Pulmonary artery endothelial cell (primary cell): ENCODE data around the gene KRTAP29-1. TPM values are rescaled to one million over a fixed set of nuclear protein-coding genes. Genes with fewer than 3 reads are reported as not detected.
"Not testable (repeated sequence)": the region's sequence is repeated elsewhere in the genome, so short reads cannot be mapped to it uniquely, and the experiment has no call there.

ENCODE experiments used
- DNase-seq: peaks from one replicate; pipeline ENCODE4 v3.0.0-alpha.2; 2011; ENCODE audit warnings: low read depth, low spot score
- total RNA-seq: library from RNA; depleted of rRNA; stranded (reverse); fragments of >200 nt; gene quantifications from 2 replicates; pipeline ENCODE4 v1.2.3, GENCODE V29; 2014

KRTAP29-1 gene, protein sequence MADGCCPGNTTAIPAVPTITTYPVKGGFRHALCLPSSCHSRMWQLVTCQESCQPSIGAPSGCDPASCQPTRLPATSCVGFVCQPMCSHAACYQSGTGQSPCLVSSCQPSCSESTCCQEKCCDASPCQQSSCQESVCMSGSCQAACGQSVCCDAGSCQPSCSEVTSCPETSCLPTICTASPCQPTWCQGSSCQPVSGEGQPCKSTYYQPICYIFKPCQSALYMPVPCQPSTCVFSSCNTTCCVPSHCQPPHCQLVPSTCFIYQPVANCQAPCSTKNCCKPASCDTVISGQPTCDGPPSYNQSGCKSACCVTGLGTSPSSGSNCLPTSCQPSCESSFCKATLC
- not detected in 2 replicates for total RNA-seq

DNA sequence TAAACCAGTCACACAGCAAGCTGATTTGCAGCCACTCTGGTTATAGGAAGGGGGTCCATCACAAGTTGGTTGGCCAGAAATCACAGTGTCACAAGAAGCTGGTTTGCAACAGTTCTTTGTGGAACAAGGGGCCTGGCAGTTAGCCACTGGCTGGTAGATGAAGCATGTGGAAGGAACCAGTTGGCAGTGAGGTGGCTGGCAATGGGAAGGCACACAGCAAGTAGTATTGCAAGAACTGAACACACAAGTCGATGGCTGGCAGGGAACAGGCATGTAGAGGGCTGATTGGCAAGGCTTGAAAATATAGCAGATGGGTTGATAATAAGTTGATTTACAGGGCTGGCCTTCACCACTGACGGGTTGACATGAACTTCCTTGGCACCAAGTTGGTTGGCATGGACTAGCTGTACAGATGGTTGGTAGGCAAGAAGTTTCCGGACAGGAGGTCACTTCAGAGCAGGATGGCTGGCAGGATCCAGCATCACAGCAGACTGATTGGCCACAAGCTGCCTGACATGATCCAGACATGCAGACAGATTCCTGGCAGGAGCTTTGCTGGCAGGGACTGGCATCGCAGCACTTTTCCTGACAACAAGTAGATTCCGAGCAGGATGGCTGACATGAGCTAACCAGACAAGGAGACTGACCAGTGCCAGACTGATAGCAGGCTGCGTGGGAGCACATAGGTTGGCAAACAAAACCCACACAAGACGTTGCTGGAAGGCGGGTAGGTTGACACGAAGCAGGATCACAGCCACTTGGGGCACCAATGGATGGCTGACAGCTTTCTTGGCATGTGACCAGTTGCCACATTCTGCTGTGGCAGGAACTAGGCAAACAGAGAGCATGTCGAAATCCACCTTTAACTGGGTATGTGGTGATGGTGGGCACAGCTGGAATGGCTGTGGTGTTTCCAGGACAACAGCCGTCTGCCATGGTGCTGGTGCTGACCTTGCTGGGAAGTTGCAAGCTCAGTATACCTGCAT lies at the start of gene KRTAP29-1:
Gene KRTAP29-1, minus strand, starts transcription at position 936 of the 986 bp plus-strand sequence. Its CDS starts 0 bp downstream, at position 936.
- no peak for DNase-seq

GRCh38 chr17:41351177-41351576 lies 48.5 kb upstream of the KRTAP29-1 start:
- DNase-seq = no peak

DNA sequence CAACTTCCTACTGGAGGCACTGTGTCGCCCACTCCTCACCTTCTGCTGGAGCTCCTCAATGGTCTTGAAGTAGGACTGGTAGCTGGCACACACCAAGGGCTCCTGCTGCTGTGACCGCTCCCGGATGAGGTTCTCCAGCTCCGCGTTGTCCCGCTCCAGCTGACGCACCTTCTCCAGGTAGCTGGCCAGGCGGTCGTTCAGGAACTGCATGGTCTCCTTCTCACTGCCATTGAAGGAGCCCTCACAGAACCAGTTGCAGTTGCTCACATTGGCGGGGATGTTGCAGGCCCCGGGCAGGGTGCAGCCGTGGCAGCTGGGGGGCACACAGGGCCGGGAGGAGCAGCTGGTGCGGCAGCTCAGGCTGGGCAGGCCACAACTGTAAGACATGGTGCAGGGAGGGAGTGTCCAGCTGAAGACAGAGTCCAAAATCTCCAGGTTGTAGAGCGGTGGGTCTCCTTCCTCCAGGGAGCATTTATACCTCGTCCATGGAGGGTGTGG lies 47.8 kb upstream of the KRTAP29-1 start, which contains the start of gene KRT33A:
Gene KRT33A, minus strand, starts transcription at position 448 of the 498 bp plus-strand sequence. Its CDS starts 61 bp downstream, at position 387.
- not testable (repeated sequence) for DNase-seq

GRCh38 chr17:41347869-41348760 lies 45.5 kb upstream of the KRTAP29-1 start:
- no peak for DNase-seq

DNA sequence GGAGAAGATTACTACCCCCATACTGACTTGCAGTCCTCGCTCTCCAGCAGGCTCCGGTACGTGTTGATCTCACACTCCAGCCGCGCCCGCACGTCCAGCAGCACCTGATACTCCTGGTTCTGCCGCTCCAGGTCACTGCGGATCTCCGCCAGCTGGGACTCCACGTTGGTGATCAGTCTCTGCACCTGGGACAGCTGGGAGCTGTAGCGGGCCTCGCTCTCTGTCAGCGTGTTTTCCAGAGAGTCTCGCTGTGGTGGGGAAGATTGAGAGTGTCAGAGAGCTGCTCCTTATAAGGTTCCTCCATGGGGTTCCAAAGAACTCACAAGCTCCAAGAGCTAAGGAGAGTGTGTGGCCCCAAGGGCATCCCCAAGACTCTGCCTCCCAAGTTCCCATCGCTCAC lies 43.8 kb upstream of the KRTAP29-1 start:
- DNase-seq = not testable (repeated sequence)

- no peak for DNase-seq
These were observed 43.3 kb upstream of the KRTAP29-1 start for GRCh38 chr17:41345992-41346391.

GRCh38 chr17:41343029-41343428 lies 40.4 kb upstream of the KRTAP29-1 start:
- no peak for DNase-seq

DNA sequence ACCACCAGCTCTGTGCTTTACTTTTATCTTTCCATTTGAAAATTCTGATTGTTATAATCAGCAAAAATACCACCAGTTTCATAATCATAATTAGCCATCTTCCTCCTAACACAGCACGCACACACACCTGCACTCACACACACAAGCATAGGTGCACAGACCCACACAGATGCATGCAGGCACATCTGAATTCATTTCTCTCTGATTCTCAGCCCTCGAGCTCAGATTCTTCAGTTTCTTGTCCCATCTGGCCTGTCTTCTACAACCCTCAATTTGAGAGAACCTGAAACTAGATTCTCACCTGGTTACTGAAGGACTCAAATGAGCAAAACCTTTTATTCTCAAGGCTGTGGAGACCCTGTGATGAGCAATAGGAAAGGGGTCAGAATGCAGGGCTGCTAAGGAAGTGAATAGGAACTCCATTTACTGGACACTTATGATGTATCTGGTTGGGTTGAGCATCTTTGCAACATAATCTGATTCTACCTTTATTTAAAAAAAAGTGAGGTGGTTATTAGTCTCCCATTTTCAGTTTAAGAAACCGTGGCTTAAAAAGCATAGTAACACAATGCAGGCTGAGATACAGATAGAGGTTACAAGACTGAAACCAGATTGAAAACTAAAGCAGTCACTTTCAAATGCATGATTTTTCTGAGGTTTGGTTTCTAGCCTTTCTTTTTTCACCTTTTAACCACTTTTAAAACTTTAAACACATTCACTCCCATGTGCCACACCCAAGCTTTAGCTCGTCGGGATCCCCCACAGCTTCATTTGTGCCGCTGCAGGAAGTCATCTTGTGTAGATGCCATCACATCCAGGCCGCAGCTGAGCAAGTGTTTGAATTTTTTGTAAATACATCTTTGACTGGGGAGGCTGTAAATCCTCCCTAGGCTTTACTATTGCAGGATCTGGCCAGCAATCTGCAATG lies 38.5 kb upstream of the KRTAP29-1 start:
- no peak for DNase-seq

GRCh38 chr17:41340494-41340893 lies 37.8 kb upstream of the KRTAP29-1 start:
- DNase-seq = no peak

DNA sequence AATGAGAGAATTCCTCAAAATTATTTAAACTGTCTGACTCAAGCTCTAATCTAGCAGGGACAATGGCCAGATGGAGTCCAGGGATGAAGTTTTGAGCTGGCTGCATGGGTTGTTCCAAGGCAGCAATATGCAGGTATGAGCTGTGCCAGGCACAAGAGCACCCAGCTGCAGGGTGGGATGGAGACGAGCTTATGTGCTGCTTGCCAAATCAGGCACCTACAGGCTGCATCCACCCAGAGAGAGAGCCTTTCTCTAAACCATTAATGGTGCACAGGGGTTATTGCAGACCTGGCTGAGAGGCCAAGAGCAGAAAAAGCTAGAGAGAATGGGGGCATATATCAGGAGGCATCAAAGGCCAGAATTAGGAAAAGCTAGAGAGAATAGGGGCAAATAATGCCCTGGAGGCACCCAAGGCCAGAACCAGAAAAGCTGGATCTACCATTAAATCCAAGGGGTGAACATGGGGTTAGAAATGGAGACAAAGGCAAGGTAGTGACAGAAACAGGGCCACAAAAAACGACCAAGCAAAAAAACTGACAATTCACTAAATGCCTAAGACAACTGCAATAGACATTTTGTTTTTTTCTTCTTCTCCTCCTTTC lies 37.0 kb upstream of the KRTAP29-1 start:
- no peak for DNase-seq

GRCh38 chr17:41338961-41339485 lies 36.4 kb upstream of the KRTAP29-1 start:
- DNase-seq = no peak

- no peak for DNase-seq
These were observed 33.1 kb upstream of the KRTAP29-1 start for GRCh38 chr17:41335747-41336146.

DNA sequence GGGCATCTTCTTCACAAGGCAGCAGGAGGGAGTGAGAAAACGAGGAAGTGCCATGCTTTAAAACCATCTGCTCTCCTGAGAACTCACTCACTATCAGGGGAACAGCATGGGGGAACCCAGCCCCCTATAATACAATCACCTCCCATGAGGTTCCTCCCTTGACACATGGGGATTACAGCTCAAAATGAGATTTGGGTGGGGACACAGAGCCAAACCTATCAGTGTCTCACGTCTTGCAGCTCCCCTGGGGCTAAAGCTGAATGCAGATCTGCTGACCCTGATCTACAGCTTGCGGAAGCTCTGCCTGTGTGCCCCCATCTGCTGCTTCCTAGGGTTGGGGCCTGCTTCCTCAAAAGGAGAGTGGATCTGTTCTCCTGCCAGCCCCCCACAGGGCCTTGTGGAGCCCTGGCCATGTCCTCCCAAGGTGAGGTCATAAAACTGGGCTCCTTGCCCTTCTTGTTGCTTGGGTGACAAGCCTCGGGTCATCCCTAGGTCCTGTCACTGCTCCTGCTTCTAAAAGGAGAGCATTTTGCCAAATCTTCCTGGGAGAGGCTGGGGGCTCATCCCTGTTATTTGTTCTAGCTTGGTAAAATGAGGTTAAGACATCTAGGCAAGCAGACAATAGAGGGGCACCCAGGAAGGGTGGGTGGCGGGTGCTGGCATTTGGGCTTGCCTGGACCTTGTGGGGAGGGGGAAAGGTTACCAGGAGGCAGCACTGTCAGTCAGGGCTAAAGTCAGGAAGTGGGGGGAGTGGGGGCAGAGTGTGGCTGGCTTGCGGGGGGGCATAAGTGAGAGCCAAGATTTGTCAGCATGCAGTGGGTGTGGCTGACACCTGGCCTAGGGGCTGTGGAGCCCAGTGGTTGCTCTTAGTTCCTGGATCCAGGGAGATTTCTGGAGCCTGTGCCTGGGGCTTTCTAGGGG lies 32.0 kb upstream of the KRTAP29-1 start:
- DNase-seq = no peak

- no peak for DNase-seq
These were observed 31.2 kb upstream of the KRTAP29-1 start for GRCh38 chr17:41333836-41334235.

GRCh38 chr17:41333098-41333497 lies 30.4 kb upstream of the KRTAP29-1 start:
- no peak for DNase-seq

DNA sequence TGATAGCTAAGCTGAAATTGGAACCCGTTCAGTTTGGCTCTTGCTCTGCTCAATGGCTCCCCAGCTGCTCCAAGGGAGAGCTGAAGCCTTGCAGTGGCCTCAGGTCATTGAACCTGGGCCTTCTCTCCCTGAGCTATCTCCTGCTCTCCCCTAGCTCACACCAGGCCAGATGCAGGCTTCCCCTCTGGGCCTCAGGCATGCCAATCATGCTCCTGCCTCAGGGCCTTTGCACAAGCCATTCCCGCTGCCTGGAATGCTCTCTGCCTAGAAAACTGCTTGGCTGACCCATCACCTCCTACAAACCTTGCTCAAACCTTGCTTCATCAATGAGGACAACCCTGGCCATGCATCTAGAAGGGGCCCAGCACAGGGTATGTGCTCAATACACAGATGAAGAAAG lies 29.6 kb upstream of the KRTAP29-1 start:
- DNase-seq = no peak

- no peak for DNase-seq
These were observed 29.0 kb upstream of the KRTAP29-1 start for GRCh38 chr17:41331606-41332005.
